H7 (cell line): ENCODE data around the gene COPS2. TPM values are rescaled to one million over a fixed set of nuclear protein-coding genes. Genes with fewer than 3 reads are reported as not detected.
"Not testable (repeated sequence)": the region's sequence is repeated elsewhere in the genome, so short reads cannot be mapped to it uniquely, and the experiment has no call there.

Source experiments
- DNase-seq: peaks from one replicate; pipeline ENCODE4 v3.0.0; 2012
- H3K27me3 ChIP-seq: 2 replicates; pipeline ENCODE4 v1.6.0; 2011; ENCODE audit warnings: mild to moderate bottlenecking, low read length; ENCODE audit not compliant: control insufficient read depth, insufficient read depth
- H3K36me3 ChIP-seq: replicated peaks from 2 replicates; pipeline ENCODE4 v1.5.1; 2011; ENCODE audit warnings: low read length; ENCODE audit not compliant: control insufficient read depth, insufficient read depth
- H3K4me3 ChIP-seq: 2 replicates; pipeline ENCODE4 v1.5.1; 2011; ENCODE audit warnings: low read depth, mild to moderate bottlenecking, control low read depth, low read length, moderate library complexity; ENCODE audit not compliant: insufficient read depth
- total RNA-seq: library from RNA; depleted of rRNA; stranded (reverse); fragments of >200 nt; shearing (Covaris generic); gene quantifications from 2 replicates; pipeline ENCODE4 v1.2.3, GENCODE V29; 2014

The COPS2 gene
- total RNA-seq, 1 experiment from 2014 or later = 45.8 TPM

DNA sequence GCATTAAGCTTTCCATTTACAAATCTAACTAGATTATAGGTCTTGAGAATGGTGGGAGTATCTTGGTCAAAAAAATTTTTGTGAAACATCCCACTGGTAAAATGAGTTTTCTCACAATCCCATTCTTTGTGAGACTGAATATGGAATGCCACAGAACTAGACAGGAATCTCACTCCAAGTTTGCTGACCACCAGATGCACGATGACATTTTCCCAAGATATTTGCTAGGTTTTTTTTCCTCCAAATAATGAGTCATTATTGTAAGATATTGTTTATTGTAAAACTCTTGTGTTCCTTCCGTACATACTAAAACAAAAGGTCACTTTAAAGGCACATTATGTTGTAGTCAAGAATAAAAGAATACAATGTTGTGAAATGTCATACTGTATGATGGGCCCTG is 53.9 kb downstream of the COPS2 start:
- Histone ChIP-seq H3K4me3 (no peak overlapping the region), H3K27me3 (no peaks in the 10 kb centered on the region), H3K36me3 (no peaks in the 10 kb centered on the region)
- DNase-seq = no peak

- DNase-seq = no peak
- Histone ChIP-seq H3K27me3 (no peaks in the 10 kb centered on the region), H3K4me3 (no peak overlapping the region)
These were observed 59.2 kb downstream of the COPS2 start for GRCh38 chr15:49096090-49096750.

GRCh38 chr15:49094923-49095322 is 60.5 kb downstream of the COPS2 start:
- H3K27me3 ChIP-seq = no peaks in the 10 kb centered on the region

More at GRCh38 chr15:49096090-49096750, 59.2 kb downstream of the COPS2 start:
- H3K36me3 ChIP-seq = no peaks in the 10 kb centered on the region

DNA sequence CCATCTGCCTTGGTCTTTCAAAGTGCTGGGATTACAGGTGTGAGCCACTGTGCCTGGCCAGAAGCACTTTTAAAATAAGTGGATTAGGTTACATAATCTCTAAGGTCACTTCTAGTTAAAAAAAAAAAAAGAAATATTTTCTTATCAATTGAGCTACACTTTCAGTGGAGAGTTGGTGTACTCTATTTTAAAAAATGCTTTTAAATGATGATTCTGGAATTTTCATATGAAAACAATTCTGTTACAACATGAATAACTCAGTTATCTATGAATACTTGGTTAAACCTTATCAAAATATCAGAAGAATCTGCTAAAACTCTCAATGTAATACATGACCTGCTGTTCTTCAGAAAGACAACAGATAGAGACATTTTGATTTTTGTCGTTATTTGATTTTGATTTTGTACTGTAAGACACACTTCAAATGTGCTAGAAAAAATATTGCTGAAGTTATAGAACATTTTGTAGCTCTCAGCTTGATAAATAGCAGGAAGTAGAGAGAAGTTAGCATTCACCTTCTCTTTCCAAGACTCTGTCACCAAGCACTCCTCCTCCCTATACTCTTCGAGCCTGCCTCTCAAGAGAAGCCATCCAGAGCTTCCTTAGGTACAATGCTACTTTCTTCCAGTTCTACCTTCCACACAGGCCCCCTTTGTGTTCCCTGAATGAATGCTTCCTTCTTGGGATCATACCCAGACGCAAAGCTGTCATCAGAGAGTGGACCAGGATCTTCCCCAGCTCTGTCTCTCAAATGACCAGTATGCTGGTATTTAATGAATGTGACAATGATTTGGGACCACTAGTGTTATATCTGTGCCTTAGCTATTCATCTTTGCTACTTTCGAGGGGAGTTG is 61.9 kb downstream of the COPS2 start:
- DNase-seq = no peak
- Histone ChIP-seq H3K27me3 (no peaks in the 10 kb centered on the region), H3K36me3 (no peaks in the 10 kb centered on the region), H3K4me3 (no peak overlapping the region)

More at GRCh38 chr15:49094923-49095322, 60.5 kb downstream of the COPS2 start:
- H3K4me3 ChIP-seq = no peak overlapping the region
- no peaks in the 10 kb centered on the region for H3K36me3 ChIP-seq
- DNase-seq = no peak

DNA sequence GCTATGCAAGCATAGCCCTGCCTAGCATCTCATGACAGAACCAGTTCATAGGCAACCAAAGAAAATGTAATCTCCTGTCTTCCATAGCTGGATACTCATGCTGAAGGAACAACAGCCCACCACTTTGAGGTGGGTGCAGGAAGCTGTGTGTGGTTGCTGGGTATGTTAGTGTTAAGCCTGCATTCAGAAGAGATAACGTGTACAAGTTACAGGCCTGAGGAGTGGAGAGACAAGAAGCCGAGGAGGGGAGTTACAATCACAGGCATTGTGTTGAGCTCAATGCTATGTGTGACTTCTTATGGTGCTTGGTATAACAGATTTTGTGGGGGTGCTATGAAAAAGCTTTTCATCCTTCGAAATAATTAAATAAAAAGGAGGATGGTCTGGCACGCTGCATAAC is 66.4 kb downstream of the COPS2 start:
- H3K27me3 ChIP-seq = no peaks in the 10 kb centered on the region
- H3K4me3 ChIP-seq = no peak overlapping the region
- DNase-seq = no peak
- H3K36me3 ChIP-seq = no peaks in the 10 kb centered on the region

- Histone ChIP-seq H3K36me3 (no peaks in the 10 kb centered on the region), H3K4me3 (no peak overlapping the region), H3K27me3 (no peaks in the 10 kb centered on the region)
- DNase-seq = no peak
These were observed 69.5 kb downstream of the COPS2 start for GRCh38 chr15:49085696-49086459.

DNA sequence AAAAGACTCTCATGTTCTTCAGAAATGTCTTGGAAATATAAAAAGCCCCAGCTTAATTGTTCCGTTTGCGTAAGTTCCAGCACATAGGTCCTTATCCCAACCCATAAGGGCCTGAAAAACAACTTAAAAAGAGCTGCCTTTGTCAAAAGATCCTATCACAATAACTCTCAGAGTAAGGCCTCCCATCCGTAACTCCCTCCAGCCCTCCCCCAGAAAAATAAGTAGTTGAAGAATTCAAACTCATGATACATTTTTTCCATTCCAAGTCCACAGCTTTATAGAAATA is 71.2 kb downstream of the COPS2 start:
- H3K4me3 ChIP-seq = no peak overlapping the region
- no peaks in the 10 kb centered on the region for H3K36me3 ChIP-seq
- DNase-seq = no peak
- no peaks in the 10 kb centered on the region for H3K27me3 ChIP-seq

GRCh38 chr15:49083401-49084284 is 71.8 kb downstream of the COPS2 start:
- Histone ChIP-seq H3K36me3 (no peaks in the 10 kb centered on the region), H3K27me3 (no peaks in the 10 kb centered on the region), H3K4me3 (no peak overlapping the region)
- DNase-seq = no peak

- no peaks in the 10 kb centered on the region for H3K36me3 ChIP-seq
- no peak for DNase-seq
- H3K27me3 ChIP-seq = no peaks in the 10 kb centered on the region
- H3K4me3 ChIP-seq = no peak overlapping the region
These were observed 72.4 kb downstream of the COPS2 start for GRCh38 chr15:49082960-49083359.

GRCh38 chr15:49079340-49080039 is 75.9 kb downstream of the COPS2 start:
- Histone ChIP-seq H3K36me3 (no peaks in the 10 kb centered on the region), H3K4me3 (no peak overlapping the region), H3K27me3 (no peaks in the 10 kb centered on the region)
- peak; percentile 36 for DNase-seq

DNA sequence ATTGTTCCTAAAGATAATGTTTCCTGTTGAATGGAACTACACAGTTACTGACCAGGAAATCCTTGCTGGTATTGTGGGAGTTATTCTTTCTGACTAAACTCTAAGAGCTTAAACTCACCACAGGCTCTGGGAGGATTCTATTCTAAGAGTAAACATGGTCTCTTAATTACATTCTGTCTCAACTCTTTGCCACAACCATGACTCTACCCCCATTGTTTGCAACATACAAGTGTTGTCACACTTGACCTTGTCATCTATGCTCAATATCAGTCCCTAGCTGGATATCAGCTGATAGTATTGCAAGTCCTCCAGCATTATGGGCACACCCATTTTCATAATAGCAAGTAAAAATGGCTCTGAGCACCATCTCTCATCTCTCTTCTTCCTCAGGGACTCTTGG is 79.5 kb downstream of the COPS2 start:
- H3K36me3 ChIP-seq = no peaks in the 10 kb centered on the region
- DNase-seq = no peak
- H3K4me3 ChIP-seq = no peak overlapping the region
- no peaks in the 10 kb centered on the region for H3K27me3 ChIP-seq

DNA sequence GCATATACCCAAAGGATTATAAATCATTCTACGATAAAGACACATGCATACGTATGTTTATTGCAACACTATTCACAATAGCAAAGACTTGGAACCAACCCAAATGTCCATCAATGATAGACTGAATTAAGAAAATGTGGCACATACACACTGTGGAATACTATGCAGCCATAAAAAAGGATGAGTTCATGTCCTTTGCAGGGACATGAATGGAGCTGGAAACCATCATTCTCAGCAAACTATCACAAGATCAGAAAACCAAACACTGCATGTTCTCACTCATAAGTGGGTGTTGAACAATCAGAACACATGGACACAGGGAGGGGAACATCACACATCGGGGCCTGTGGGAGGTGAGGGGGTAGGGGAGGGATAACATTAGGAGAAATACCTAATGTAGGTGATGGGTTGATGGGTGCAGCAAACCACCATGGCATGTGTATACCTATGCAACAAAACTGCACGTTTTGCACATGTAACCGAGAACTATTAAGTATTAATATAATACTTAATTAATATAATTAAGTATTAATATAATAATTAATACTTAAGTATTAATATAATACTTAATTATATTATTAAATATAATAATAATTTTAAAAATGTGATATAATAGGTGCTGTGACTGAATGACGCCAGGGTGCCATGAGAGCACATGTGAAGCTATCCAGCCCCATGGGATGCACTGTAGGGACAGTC is 80.7 kb downstream of the COPS2 start:
- not testable (repeated sequence) for H3K36me3 ChIP-seq, DNase-seq, H3K27me3 ChIP-seq, H3K4me3 ChIP-seq
